Prostate gland (tissue), 2 donors: Measurements from ENCODE around the gene FAM193B.

ENCODE experiments used
- POLR2A ChIP-seq: fragments of 450-650 bp; IDR thresholded peaks from one replicate; pipeline ENCODE4 v1.6.1; 2016; ENCODE audit warnings: antibody characterized with exemption, mild to moderate bottlenecking
- POLR2AphosphoS5 ChIP-seq: sonication (generic); formaldehyde crosslinking; IDR thresholded peaks from one replicate; pipeline ENCODE4 v1.6.1; 2017; ENCODE audit warnings: antibody characterized with exemption
- TF ChIP-seq, protein P1 (sequence below), 4 experiments: fragments of 200-600 bp in 2 of 4; fragments of 450-650 bp in 2 of 4; sonication (generic) in 2 of 4; IDR thresholded peaks; 1 replicate in 3 of 4; 2 replicates in 1 of 4; pipeline ENCODE4 v1.5.1; 2016 to 2019; ENCODE audit warnings: antibody characterized with exemption in 4 of 4, mild to moderate bottlenecking in 2 of 4, moderate library complexity in 2 of 4

GRCh38 chr5:177523711-177524538 is 30.4 kb downstream of the FAM193B start:
- no peak for TF ChIP-seq POLR2A
- TF ChIP-seq, protein P1, sequence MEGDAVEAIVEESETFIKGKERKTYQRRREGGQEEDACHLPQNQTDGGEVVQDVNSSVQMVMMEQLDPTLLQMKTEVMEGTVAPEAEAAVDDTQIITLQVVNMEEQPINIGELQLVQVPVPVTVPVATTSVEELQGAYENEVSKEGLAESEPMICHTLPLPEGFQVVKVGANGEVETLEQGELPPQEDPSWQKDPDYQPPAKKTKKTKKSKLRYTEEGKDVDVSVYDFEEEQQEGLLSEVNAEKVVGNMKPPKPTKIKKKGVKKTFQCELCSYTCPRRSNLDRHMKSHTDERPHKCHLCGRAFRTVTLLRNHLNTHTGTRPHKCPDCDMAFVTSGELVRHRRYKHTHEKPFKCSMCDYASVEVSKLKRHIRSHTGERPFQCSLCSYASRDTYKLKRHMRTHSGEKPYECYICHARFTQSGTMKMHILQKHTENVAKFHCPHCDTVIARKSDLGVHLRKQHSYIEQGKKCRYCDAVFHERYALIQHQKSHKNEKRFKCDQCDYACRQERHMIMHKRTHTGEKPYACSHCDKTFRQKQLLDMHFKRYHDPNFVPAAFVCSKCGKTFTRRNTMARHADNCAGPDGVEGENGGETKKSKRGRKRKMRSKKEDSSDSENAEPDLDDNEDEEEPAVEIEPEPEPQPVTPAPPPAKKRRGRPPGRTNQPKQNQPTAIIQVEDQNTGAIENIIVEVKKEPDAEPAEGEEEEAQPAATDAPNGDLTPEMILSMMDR (IDR thresholded peaks at IDR 0.05) = no peak
- no peak for TF ChIP-seq POLR2AphosphoS5
